K562 (cell line): ENCODE data around the gene OGT. TPM values are rescaled to one million over a fixed set of nuclear protein-coding genes. Genes with fewer than 3 reads are reported as not detected.
A peak's percentile ranks its signal among the peaks of the same experiment; 100 is the strongest.

ENCODE experiments used
- ATAC-seq: fragments of 200-7000 bp; cut with Tn5 transposase; 3 replicates; pipeline ENCODE4 v1.9.1; 2020; ENCODE audit warnings: moderate library complexity
- BruUV-seq: library from RNA; stranded (reverse); fragments of 400-500 nt; replicated peaks from 2 replicates; lab custom pipeline; 2021; lab: Mats Ljungman, UMichigan
- CTCF ChIA-PET: fragments of 300-600 bp; formaldehyde crosslinking; extraction: SDS; loops from one replicate; lab custom pipeline; 2021; ENCODE audit warnings: low intra/inter-chr PET ratio; lab: Yijun Ruan, JAX
- POLR2A ChIA-PET: fragments of 300-600, 350-650 bp; sonication (Branson Sonifier 250); formaldehyde crosslinking; extraction: SDS; loops from one replicate; lab custom pipeline; 2021; ENCODE audit warnings: antibody characterized with exemption, inconsistent platforms; lab: Yijun Ruan, JAX
- DNase-seq, 4 experiments: peaks; one replicate each; pipeline versions ENCODE4 v3.0.0 to v3.0.0-alpha.2; 2011 to 2018; ENCODE audit warnings: low spot score in 3 of 4, mixed read lengths in 3 of 4; ENCODE audit errors: extremely low read depth in 1 of 4
- FAIRE-seq: peaks from 2 replicates; lab custom pipeline; 2011; peaks lifted over from hg19 to GRCh38; lab: Jason Lieb, UNC
- H2AFZ ChIP-seq: 2 replicates; pipeline ENCODE4 v1.6.0; 2011; ENCODE audit warnings: low read depth, low read length, control low read depth, inconsistent platforms
- H3K27ac ChIP-seq: fragments of 200-600 bp; 3 replicates; pipeline ENCODE4 v1.8.0; 2011; ENCODE audit warnings: low read depth, mild to moderate bottlenecking, control low read depth, inconsistent platforms, low read length, moderate library complexity, mixed read lengths; ENCODE audit errors: extremely low read depth
- H3K27me3 ChIP-seq, 2 experiments: fragments of 300-600 bp in 1 of 2; 2 replicates in 1 of 2; 3 replicates in 1 of 2; pipeline versions ENCODE4 v1.6.0 to v1.8.0; 2011; ENCODE audit warnings: inconsistent platforms in 2 of 2, low read length in 2 of 2, mild to moderate bottlenecking in 1 of 2, mixed read lengths in 1 of 2, moderate library complexity in 1 of 2; ENCODE audit not compliant: control insufficient read depth in 2 of 2, insufficient read depth in 2 of 2
- H3K36me3 ChIP-seq: fragments of 300-600 bp; 3 replicates; pipeline ENCODE4 v1.8.0; 2011; ENCODE audit warnings: mild to moderate bottlenecking, low read length, inconsistent platforms; ENCODE audit not compliant: control insufficient read depth, insufficient read depth
- H3K4me1 ChIP-seq, 2 experiments: fragments of 200-600 bp in 1 of 2; replicated peaks in 1 of 2; 2 replicates in 1 of 2; 3 replicates in 1 of 2; pipeline versions ENCODE4 v1.5.1 to v1.8.0; 2011; ENCODE audit warnings: inconsistent platforms in 2 of 2, low read length in 2 of 2, mild to moderate bottlenecking in 1 of 2, mixed read lengths in 1 of 2, moderate library complexity in 1 of 2; ENCODE audit not compliant: control insufficient read depth in 2 of 2, insufficient read depth in 2 of 2
- H3K4me2 ChIP-seq: 2 replicates; pipeline ENCODE4 v1.6.1; 2011; ENCODE audit warnings: low read length, control low read depth, inconsistent platforms, mixed read lengths; ENCODE audit not compliant: insufficient read depth
- H3K4me3 ChIP-seq: fragments of 200-600 bp; sonication (generic), shearing (Covaris generic); 2 replicates; pipeline ENCODE4 v1.5.1; 2016; ENCODE audit warnings: control low read depth, inconsistent platforms
- H3K79me2 ChIP-seq: fragments of 200-600 bp; 3 replicates; pipeline ENCODE4 v1.8.0; 2011; ENCODE audit warnings: low read length, inconsistent platforms; ENCODE audit not compliant: control insufficient read depth, insufficient read depth
- H3K9ac ChIP-seq, 2 experiments: 2 replicates each; pipeline versions ENCODE4 v1.6.0 to v1.6.1; 2011; ENCODE audit warnings: low read depth in 2 of 2, low read length in 2 of 2, control low read depth in 1 of 2, inconsistent platforms in 1 of 2, mild to moderate bottlenecking in 1 of 2, mixed read lengths in 1 of 2; ENCODE audit not compliant: insufficient read depth in 1 of 2
- H3K9me1 ChIP-seq: one replicate; pipeline ENCODE4 v1.6.0; 2011; ENCODE audit warnings: inconsistent platforms, mild to moderate bottlenecking, low read length, moderate library complexity; ENCODE audit not compliant: control insufficient read depth, insufficient read depth
- H3K9me3 ChIP-seq: replicated peaks from 2 replicates; pipeline ENCODE4 v1.5.1; 2011; ENCODE audit warnings: low read depth, low read length, inconsistent platforms; ENCODE audit not compliant: control insufficient read depth, insufficient read depth
- H4K20me1 ChIP-seq: replicated peaks from 2 replicates; pipeline ENCODE4 v1.6.1; 2011; ENCODE audit warnings: low read length, inconsistent platforms, mixed read lengths; ENCODE audit not compliant: control insufficient read depth, insufficient read depth
- ERF ChIP-seq: fragments of 450-650 bp; formaldehyde crosslinking; IDR thresholded peaks from 2 replicates; pipeline ENCODE4 v1.4.0; 2020; ENCODE audit warnings: mild to moderate bottlenecking, mixed read lengths
- ETV6 ChIP-seq, 3 experiments: fragments of 150-350 bp in 1 of 3; sonication (generic) in 1 of 3; formaldehyde crosslinking in 1 of 3; IDR thresholded peaks; 2 replicates each; pipeline versions ENCODE4 v1.6.1 to v1.8.0; 2014 to 2022; ENCODE audit warnings: borderline replicate concordance in 2 of 3, low read depth in 2 of 3, antibody characterized with exemption in 1 of 3, low read length in 1 of 3, mild to moderate bottlenecking in 1 of 3, missing genetic modification reagents in 1 of 3
- HNRNPK ChIP-seq: fragments of 200-400 bp; formaldehyde crosslinking; IDR thresholded peaks from one replicate; pipeline ENCODE4 v1.6.1; 2018; ENCODE audit warnings: mild to moderate bottlenecking, low read depth, low read length; ENCODE audit not compliant: poor library complexity, severe bottlenecking
- NR2C2 ChIP-seq, 2 experiments: fragments of 200-800 bp in 1 of 2; sonication (Bioruptor generic) in 1 of 2; sonication (generic) in 1 of 2; formaldehyde crosslinking in 1 of 2; IDR thresholded peaks; 2 replicates each; pipeline versions ENCODE4 v1.6.1 to v1.8.0; 2016 to 2022; ENCODE audit warnings: mild to moderate bottlenecking in 1 of 2, missing compliant biosample characterization in 1 of 2, missing genetic modification characterization in 1 of 2, missing genetic modification reagents in 1 of 2
- TFE3 ChIP-seq: fragments of 450-650 bp; formaldehyde crosslinking; IDR thresholded peaks from 2 replicates; pipeline ENCODE4 v1.4.0; 2020; ENCODE audit warnings: mild to moderate bottlenecking, mixed read lengths
- YY1 ChIP-seq, 3 experiments: IDR thresholded peaks; 2 replicates each; pipeline ENCODE4 v1.6.1; 2011; ENCODE audit warnings: low read length in 2 of 3, mild to moderate bottlenecking in 2 of 3, moderate library complexity in 2 of 3, borderline replicate concordance in 1 of 3, control low read depth in 1 of 3, low read depth in 1 of 3; ENCODE audit not compliant: insufficient read depth in 3 of 3, insufficient replicate concordance in 2 of 3, control insufficient read depth in 1 of 3, insufficient read length in 1 of 3; ENCODE audit errors: extremely low read depth in 1 of 3
- WGBS: fragments of 100-300 bp; shearing (Covaris generic); methylation state at CpG from one replicate; pipeline ENCODE4 v1.1.6; 2016; ENCODE audit warnings: low coverage, mixed read lengths; ENCODE audit not compliant: insufficient coverage; ENCODE audit errors: missing lambda C conversion rate; 5-methylcytosine and 5-hydroxymethylcytosine counted together
- in situ Hi-C: fragments of 300-500 bp; cut with MboI; formaldehyde crosslinking; loops from 4 replicates; pipeline ENCODE4 v1.15.0; 2018; ENCODE audit warnings: inconsistent platforms, mixed read lengths
- intact Hi-C: fragments of 100-400 bp; cut with micrococcal nuclease; formaldehyde crosslinking; loops from 2 replicates; pipeline ENCODE4 v1.14.2; 2022
- polyA plus RNA-seq, 8 experiments: library from polyadenylated mRNA; depleted of rRNA in 4 of 8; stranded (reverse) in 5 of 8; unstranded in 3 of 8; fragments of >200 nt; fragmentation: Nextera tagmentation in 2 of 8; fragmentation: Illumina TruSeq in 1 of 8; extraction: Ambion mirVana in 2 of 8; extraction: Trizol in 1 of 8; gene quantifications; 2 replicates each; pipeline versions ENCODE4 v1.2.1 to v1.2.3, GENCODE V29; 2011 to 2014; ENCODE audit warnings: inconsistent platforms in 1 of 8, missing spikeins in 1 of 8
- total RNA-seq, 7 experiments: library from RNA; depleted of rRNA in 6 of 7; stranded (reverse); fragments of >200 nt in 6 of 7; fragmentation: Illumina TruSeq in 2 of 7; extraction: Trizol in 2 of 7; gene quantifications; 2 replicates each; pipeline versions ENCODE4 v1.2.1 to v1.2.3, GENCODE V29; 2011 to 2021; ENCODE audit warnings: low replicate concordance in 1 of 7

The OGT gene
- total and polyA plus RNA-seq, 9 of the 15 experiments (the other 6 are each of a cell fraction or from before 2014, with no cell fraction given) = 38.9 to 347 (median 117) TPM

- no peak overlapping the region for H3K9ac ChIP-seq
- intact Hi-C loops = no loop called here
- BruUV-seq = TSS peak; percentile 4
- peaks cover 89% of the 10 kb centered on the region for H3K36me3 ChIP-seq
- H2AFZ ChIP-seq = no peak overlapping the region
- in situ Hi-C loops = no loop called here
- no peak overlapping the region for H3K4me2 ChIP-seq
- H3K4me3 ChIP-seq = no peak overlapping the region
- H3K9me3 ChIP-seq = no peaks in the 10 kb centered on the region
- no peak for TF ChIP-seq NR2C2 (CRISPR knock-in tag; IDR thresholded peaks at IDR 0.05)
- no peak for TF ChIP-seq NR2C2 (tag; IDR thresholded peaks at IDR 0.05)
- TF ChIP-seq YY1 (IDR thresholded peaks at IDR 0.05; ENCODE audit: borderline replicate concordance in 1 of 3, control insufficient read depth in 1 of 3, extremely low read depth in 1 of 3, insufficient read depth in 3 of 3, insufficient read length in 1 of 3, insufficient replicate concordance in 2 of 3, low read depth in 1 of 3, low read length in 2 of 3) = no peak
- TF ChIP-seq ERF (CRISPR knock-in tag) = no peak
- no peak for TF ChIP-seq TFE3 (CRISPR knock-in tag)
- no peak for TF ChIP-seq ETV6 (IDR thresholded peaks at IDR 0.05; ENCODE audit: borderline replicate concordance in 1 of 2, low read depth in 2 of 2, low read length in 1 of 2)
- TF ChIP-seq ETV6 (CRISPR knock-in tag; IDR thresholded peaks at IDR 0.05; ENCODE audit: borderline replicate concordance) = no peak
- TF ChIP-seq HNRNPK = no peak
- FAIRE-seq = no peak
- no peak for DNase-seq
- peaks cover 65% of the 10 kb centered on the region for H3K79me2 ChIP-seq
- H3K27ac ChIP-seq = no peak overlapping the region
- H3K4me1 ChIP-seq = no peaks in the 10 kb centered on the region
- ChIA-PET CTCF (no interaction called here), POLR2A (interaction anchor here (0.7 kb wide), 1 partner anchor 14 kb away, joined by 3 read pairs; the partner anchor contains the start of gene OGT)
- H3K9me1 ChIP-seq = peaks cover 3% of the 10 kb centered on the region
- ATAC-seq = peak; percentile 43; the same call in 2 of the 3 replicates
- H4K20me1 ChIP-seq = peaks cover 11% of the 10 kb centered on the region; the same call in 1 of the 2 replicates
- 96% methylated on average over 5 of the region's 7 CpGs for WGBS
- H3K27me3 ChIP-seq = no peaks in the 10 kb centered on the region
Measured at GRCh38 chrX:71547339-71547738, 14.4 kb downstream of the OGT start.
